Ovary (tissue), 3 donors: ENCODE results near the gene SGSH.

ENCODE experiments used
- CTCF ChIP-seq, 3 donors: fragments of 450-650 bp in 2 of 3; fragments of 200-600 bp in 1 of 3; IDR thresholded peaks; one replicate each; pipeline versions ENCODE4 v1.5.1 to v1.8.0; 2016 to 2022; ENCODE audit warnings: antibody characterized with exemption in 3 of 3, mild to moderate bottlenecking in 1 of 3
- EP300 ChIP-seq: sonication (generic); formaldehyde crosslinking; IDR thresholded peaks from one replicate; pipeline ENCODE4 v1.6.1; 2017; ENCODE audit warnings: antibody characterized with exemption
- POLR2A ChIP-seq: fragments of 450-650 bp; IDR thresholded peaks from one replicate; pipeline ENCODE4 v1.6.1; 2017; ENCODE audit warnings: antibody characterized with exemption, mild to moderate bottlenecking, moderate library complexity
- donor health status: DM: no; HTN: no; CAD: no.

DNA sequence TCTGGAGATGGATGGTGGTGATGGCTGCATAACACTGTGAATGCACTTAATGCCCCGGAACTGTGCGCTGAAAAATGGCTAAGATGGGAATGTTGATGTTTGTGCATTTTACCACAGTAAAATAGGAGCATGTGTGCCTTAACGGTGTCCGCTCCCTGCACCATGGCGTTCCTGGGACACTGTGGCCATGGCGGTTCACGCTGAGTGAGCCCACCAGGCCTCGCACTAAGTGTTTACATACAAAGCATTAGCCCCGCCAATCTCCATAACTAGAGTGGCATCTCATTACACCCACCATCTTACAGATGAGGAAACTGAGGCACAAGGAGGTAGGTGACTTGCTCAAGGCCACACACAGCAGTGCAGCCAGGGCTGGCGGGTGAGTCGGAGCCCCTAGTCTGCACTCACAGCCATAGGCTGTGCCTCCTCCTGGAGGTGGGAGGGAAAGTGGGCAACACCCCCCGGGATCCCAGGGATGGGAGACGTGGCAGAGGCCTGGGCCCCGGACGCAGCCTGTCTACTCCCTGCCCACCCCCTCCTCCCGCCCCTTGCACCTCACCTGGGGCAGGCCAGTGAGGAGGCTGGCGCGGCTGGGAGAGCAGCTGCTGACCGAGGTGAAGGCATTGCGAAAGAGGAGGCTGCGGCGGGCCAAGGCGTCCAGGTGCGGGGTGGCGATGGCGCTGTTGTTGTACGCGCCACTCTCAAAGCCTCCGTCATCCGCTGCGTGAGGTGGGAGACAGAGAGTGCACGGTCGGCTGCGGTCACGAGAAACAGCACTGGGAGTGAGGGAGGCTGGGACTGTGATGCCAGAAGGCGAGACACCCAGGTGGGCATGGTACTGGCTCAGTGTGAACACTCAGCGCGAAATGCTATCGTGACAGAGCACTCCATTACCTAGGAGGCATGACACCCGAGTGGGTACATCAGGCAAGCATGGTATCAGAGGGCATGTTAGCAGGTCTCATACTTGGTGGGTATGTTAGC lies 3.4 kb downstream of the SGSH start:
- no peak for TF ChIP-seq POLR2A
- no peak for TF ChIP-seq CTCF (IDR thresholded peaks at IDR 0.05)
- TF ChIP-seq EP300, result no peak
